Measurements from ENCODE around the gene PTPN20. TPM values are rescaled to one million over a fixed set of nuclear protein-coding genes. Genes with fewer than 3 reads are reported as not detected.

Gene PTPN20, protein sequence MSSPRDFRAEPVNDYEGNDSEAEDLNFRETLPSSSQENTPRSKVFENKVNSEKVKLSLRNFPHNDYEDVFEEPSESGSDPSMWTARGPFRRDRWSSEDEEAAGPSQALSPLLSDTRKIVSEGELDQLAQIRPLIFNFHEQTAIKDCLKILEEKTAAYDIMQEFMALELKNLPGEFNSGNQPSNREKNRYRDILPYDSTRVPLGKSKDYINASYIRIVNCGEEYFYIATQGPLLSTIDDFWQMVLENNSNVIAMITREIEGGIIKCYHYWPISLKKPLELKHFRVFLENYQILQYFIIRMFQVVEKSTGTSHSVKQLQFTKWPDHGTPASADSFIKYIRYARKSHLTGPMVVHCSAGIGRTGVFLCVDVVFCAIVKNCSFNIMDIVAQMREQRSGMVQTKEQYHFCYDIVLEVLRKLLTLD
- total RNA-seq, result 5.6 and 7.8 TPM in 2 replicates

GRCh38 chr10:46911144-46911876 lies at the start of gene PTPN20:
Gene PTPN20, plus strand, starts transcription at chr10:46911428. Its CDS starts 21,072 bp downstream, at chr10:46932500.

Data from articular chondrocyte of knee joint (primary cell).